ENCODE measurements around the gene LAMC1. TPM values are rescaled to one million over a fixed set of nuclear protein-coding genes. Genes with fewer than 3 reads are reported as not detected.
"Not testable (repeated sequence)": the region's sequence is repeated elsewhere in the genome, so short reads cannot be mapped to it uniquely, and the experiment has no call there.

The LAMC1 gene
- total RNA-seq, 1 donor from 2014 or later = 370 TPM

- DNase-seq (ENCODE audit: low spot score) = no peak
These were observed 121.5 kb downstream of the LAMC1 start for GRCh38 chr1:183144752-183145151.

- DNase-seq (ENCODE audit: low spot score) = no peak
These were observed 124.5 kb downstream of the LAMC1 start for GRCh38 chr1:183147735-183148134.

GRCh38 chr1:183148599-183148998, 125.4 kb downstream of the LAMC1 start:
- no peak for DNase-seq (ENCODE audit: low spot score)

GRCh38 chr1:183149273-183149672, 126.1 kb downstream of the LAMC1 start:
- DNase-seq (ENCODE audit: low spot score) = no peak

- not testable (repeated sequence) for DNase-seq (ENCODE audit: low spot score)
These were observed 126.8 kb downstream of the LAMC1 start for GRCh38 chr1:183150032-183150431.

GRCh38 chr1:183150445-183150844, 127.2 kb downstream of the LAMC1 start:
- no peak for DNase-seq (ENCODE audit: low spot score)

GRCh38 chr1:183152180-183152579, 129.0 kb downstream of the LAMC1 start:
- DNase-seq (ENCODE audit: low spot score) = no peak

- no peak for DNase-seq (ENCODE audit: low spot score)
These were observed 132.7 kb downstream of the LAMC1 start for GRCh38 chr1:183155939-183156338.

GRCh38 chr1:183159960-183160359, 136.7 kb downstream of the LAMC1 start:
- no peak for DNase-seq (ENCODE audit: low spot score)

GRCh38 chr1:183161391-183161790, 138.2 kb downstream of the LAMC1 start:
- no peak for DNase-seq (ENCODE audit: low spot score)

- no peak for DNase-seq (ENCODE audit: low spot score)
These were observed 140.1 kb downstream of the LAMC1 start for GRCh38 chr1:183163316-183163715.

- DNase-seq (ENCODE audit: low spot score) = no peak
These were observed 141.1 kb downstream of the LAMC1 start for GRCh38 chr1:183164340-183164739.

GRCh38 chr1:183164963-183165362, 141.7 kb downstream of the LAMC1 start:
- DNase-seq (ENCODE audit: low spot score) = no peak

- no peak for DNase-seq (ENCODE audit: low spot score)
These were observed 142.2 kb downstream of the LAMC1 start for GRCh38 chr1:183165456-183165855.

- no peak for DNase-seq (ENCODE audit: low spot score)
These were observed 143.2 kb downstream of the LAMC1 start for GRCh38 chr1:183166454-183166853.

GRCh38 chr1:183167676-183168075, 144.5 kb downstream of the LAMC1 start:
- DNase-seq (ENCODE audit: low spot score) = no peak

GRCh38 chr1:183168308-183168707, 145.1 kb downstream of the LAMC1 start:
- DNase-seq (ENCODE audit: low spot score) = no peak

GRCh38 chr1:183173828-183174227, 150.6 kb downstream of the LAMC1 start:
- DNase-seq (ENCODE audit: low spot score) = no peak

GRCh38 chr1:183175631-183176030, 152.4 kb downstream of the LAMC1 start:
- no peak for DNase-seq (ENCODE audit: low spot score)

GRCh38 chr1:183178545-183178944, 155.3 kb downstream of the LAMC1 start:
- no peak for DNase-seq (ENCODE audit: low spot score)

- no peak for DNase-seq (ENCODE audit: low spot score)
These were observed 155.8 kb downstream of the LAMC1 start for GRCh38 chr1:183179033-183179432.

GRCh38 chr1:183180218-183180617, 157.0 kb downstream of the LAMC1 start:
- no peak for DNase-seq (ENCODE audit: low spot score)

GRCh38 chr1:183180634-183181056, 157.4 kb downstream of the LAMC1 start:
- no peak for DNase-seq (ENCODE audit: low spot score)

- DNase-seq (ENCODE audit: low spot score) = no peak
These were observed 162.8 kb downstream of the LAMC1 start, which contains the start of gene LAMC2 for GRCh38 chr1:183185941-183186490. TSS of gene LAMC2 (plus strand) at chr1:183186264. CDS start at chr1:183186353, 89 bp downstream.

Data from mesenteric fat pad (tissue), 1 donor.